Stimulated activated CD4-positive, alpha-beta T cell treated with anti-CD3 and anti-CD28 coated beads, Interleukin-2, amount 100 ng/mL, for 48 hours (primary cell): Measurements from ENCODE around the gene PXMP2.

Experiments
- DNase-seq, 2 donors: peaks; one replicate each; pipeline ENCODE4 v3.0.0-alpha.2; 2020

The PXMP2 gene

GRCh38 chr12:132695431-132695830 is 8.0 kb downstream of the PXMP2 start:
- DNase-seq = no peak

- DNase-seq = no peak
Measured at GRCh38 chr12:132698341-132698740, 11.0 kb downstream of the PXMP2 start.

- no peak for DNase-seq
Measured at GRCh38 chr12:132700212-132700822, 12.9 kb downstream of the PXMP2 start.

DNA sequence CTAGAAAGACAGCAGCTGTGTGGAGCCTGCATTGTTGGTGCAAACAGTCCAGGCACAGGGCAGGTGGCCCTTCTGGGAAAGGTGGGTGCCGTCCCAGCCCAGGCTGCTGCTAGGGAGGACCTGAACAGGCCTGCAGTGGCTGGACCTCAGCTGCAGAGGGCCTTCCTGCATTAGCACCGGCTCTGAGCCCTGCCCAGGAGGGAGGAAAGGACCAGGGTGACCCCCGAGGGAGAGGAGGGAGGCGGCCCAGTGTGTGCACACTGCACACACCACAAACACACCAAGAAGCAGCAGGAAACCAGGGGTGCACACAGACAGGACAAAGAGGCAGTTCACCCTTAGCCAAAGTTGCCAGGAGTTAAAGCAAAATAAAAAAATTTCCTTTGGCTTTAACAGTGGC is 15.3 kb downstream of the PXMP2 start:
- no peak for DNase-seq

- DNase-seq = no peak
Measured at GRCh38 chr12:132703641-132704040, 16.3 kb downstream of the PXMP2 start.

DNA sequence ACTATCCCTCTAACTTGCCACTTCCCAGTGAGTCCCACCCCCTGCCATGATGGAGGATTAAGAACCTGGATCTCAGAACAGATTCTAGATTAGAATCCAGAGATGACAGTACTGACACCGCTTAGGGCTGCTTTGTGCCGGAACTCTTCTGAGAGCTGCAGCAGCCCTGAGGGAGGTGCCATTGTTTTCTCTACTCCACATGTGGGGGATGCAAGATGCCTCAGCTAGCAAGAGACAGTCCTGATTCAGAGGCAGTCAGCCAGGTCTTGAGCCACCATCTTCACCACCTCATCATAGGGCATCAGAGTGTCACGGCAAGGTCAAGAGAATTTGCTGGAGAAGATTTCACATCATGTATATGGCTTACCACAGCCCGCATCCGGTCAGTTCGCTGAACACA is 19.9 kb downstream of the PXMP2 start:
- DNase-seq = no peak

GRCh38 chr12:132708150-132708549 is 20.8 kb downstream of the PXMP2 start:
- DNase-seq = no peak

GRCh38 chr12:132710043-132710404 is 22.6 kb downstream of the PXMP2 start:
- no peak for DNase-seq

GRCh38 chr12:132710405-132711079 is 23.2 kb downstream of the PXMP2 start, which contains the start of gene PGAM5:
Gene PGAM5, plus strand, starts transcription at chr12:132710842. Its CDS starts 35 bp downstream, at chr12:132710877.
- peak; percentile 77 to 80 for DNase-seq

GRCh38 chr12:132711080-132711843 is 23.9 kb downstream of the PXMP2 start:
- no peak for DNase-seq

- DNase-seq = no peak
Measured at GRCh38 chr12:132713123-132713522, 25.7 kb downstream of the PXMP2 start.

DNA sequence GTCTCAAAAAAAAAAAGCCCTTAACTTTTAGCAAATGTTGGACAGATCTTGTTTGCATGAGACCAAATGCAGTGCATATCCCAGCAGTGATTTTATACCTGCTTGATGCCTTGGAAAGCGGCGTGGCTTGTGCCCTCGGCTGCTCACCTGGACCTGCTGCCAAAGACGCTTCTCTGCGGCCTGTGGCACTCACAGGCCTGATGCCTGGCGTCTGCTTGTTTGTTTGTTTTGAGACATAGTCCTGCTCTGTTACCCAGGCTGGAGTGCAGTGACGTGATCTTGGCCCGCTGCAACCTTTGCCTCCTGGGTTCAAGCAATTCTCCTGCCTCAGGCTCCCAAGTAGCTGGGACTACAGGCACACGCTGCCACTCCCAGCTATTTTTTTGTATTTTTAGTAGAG is 28.5 kb downstream of the PXMP2 start:
- DNase-seq = no peak

- no peak for DNase-seq
Measured at GRCh38 chr12:132716356-132716755, 29.0 kb downstream of the PXMP2 start.

GRCh38 chr12:132717011-132717410 is 29.6 kb downstream of the PXMP2 start:
- no peak for DNase-seq

DNA sequence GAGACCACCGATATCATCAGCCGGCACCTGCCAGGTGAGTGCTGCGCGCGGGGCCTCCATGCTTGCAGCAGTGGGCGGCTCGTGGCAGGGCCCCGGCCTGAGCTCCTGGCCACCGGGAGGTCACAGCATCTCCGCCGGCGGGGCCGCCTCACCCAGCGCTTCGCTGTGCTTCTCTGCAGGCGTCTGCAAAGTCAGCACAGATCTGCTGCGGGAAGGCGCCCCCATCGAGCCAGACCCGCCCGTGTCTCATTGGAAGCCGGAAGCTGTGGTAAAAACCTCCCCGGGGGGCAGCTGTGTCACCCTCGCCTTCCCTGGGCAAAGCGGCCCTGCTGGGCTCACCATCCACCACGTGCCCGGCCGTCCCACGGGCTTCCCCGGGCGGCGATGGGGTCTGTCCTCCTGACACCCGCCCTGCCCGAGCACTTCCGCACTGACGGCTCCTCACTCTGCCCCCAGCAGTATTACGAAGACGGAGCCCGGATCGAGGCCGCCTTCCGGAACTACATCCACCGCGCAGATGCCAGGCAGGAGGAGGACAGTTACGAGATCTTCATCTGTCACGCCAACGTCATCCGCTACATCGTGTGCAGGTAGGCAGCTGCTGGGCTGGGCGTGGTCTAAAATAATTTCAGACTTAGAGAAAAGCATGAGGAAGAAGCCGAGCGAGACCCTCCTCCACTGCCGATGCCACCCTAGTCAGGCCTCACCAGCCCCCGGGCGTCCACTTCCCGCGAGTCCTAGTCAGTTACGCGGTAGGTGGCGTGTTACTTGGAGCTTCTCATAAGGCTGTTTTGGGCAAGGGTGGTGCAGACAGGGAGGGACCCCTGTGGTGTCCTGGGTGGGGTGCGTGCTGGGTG is 30.4 kb downstream of the PXMP2 start:
- DNase-seq = no peak

DNA sequence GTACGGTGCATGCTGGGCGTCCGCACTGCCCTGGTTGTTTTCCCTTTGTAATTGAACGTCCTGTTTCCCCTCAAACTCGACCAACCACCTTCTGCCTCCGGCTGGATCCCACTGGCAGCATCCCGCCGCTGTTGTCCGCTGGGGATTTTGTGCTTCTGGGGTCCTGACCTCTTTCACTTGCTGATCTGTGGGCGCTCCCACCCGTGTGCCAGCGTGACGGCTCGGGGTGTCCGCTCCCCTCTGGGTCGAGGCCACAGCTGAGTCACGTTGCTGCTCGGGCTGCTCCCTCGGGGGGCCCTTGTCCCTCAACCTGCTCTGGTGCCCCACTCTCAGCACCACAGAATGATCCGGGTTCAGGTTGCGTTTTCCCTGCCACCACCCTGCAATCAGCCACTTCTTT is 31.3 kb downstream of the PXMP2 start:
- DNase-seq = no peak

GRCh38 chr12:132719141-132719953 is 32.0 kb downstream of the PXMP2 start:
- no peak for DNase-seq

DNA sequence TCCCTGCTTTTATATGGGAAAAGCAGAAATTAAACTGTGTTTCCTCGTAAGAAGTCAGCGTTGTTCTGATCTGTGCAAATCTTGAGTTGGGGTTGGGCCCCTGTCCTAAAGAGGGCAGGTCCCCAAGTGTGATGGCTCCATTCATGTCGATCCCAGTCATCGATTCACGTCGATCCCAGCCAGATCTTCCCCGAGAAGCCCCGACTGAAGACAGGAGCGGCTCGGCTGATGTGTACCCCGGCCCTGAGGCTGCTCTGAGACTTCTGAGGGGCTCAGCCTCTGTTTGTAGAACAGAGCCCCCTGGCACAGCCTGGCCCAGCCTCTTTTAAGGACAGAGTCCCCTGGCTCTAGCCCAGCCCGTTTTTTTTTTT is 32.6 kb downstream of the PXMP2 start:
- DNase-seq = no peak

DNA sequence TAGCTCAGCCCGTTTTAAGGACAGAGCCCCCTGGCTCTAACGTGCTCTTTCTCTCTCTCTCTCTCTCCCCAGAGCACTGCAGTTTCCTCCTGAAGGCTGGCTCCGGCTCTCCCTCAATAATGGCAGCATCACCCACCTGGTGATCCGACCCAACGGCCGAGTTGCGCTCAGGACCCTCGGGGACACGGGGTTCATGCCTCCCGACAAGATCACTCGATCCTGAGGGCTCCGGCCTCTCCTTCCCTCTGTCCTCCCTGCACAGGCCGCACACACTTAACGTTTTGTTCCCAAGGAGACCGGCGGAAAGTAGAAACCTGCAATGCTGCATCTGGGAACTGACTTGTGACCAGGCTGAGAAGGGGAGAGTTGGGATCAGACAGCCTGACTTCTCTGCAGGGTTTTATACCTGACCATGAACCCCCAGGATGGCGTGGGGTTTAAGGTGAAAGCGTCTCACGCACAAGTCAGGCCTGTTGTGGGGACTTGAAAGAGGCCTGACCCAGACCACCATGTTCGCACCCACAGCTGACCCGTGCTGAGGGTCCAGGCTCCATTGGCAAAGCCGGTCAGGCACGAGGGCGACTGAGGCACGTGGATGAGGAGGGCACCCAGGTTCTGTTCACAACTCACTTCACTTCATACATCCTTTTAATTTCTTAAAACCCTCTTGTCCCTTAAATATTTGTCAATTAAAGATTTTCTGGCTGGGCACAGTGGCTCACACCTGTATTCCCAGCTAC is 33.4 kb downstream of the PXMP2 start:
- DNase-seq = no peak

GRCh38 chr12:132723015-132723763 is 35.8 kb downstream of the PXMP2 start:
- DNase-seq = no peak

- DNase-seq = no peak
Measured at GRCh38 chr12:132723764-132724140, 36.4 kb downstream of the PXMP2 start.
